ENCODE results near the gene FAM168B. TPM values are rescaled to one million over a fixed set of nuclear protein-coding genes. Genes with fewer than 3 reads are reported as not detected.

The FAM168B gene
- total RNA-seq, 4 donors from 2014 or later = 54.5 to 95.8 (median 81.5) TPM

DNA sequence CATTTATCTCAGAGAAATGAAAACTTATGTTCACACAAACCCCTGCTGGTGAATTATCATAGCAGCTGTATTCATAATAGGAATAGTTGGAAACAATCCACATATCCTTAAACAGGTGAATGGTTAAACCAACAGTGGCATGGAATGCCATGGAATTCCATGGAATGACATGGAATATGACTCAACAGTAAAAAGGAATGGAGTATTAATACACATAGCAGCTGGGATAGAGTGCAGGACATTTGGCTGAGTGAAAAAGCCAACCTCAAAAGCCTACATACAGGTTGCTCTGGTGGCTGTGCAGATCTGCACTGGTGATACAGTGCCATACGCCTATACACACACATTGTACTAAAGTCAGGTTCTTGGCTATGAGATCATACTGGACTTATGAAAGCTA, 69.5 kb downstream of the FAM168B start:
- no peaks in the 10 kb centered on the region for H3K4me1 ChIP-seq
- H3K27me3 ChIP-seq = no peaks in the 10 kb centered on the region
- no peak overlapping the region for H3K27ac ChIP-seq
- H3K4me3 ChIP-seq = no peak overlapping the region
- no peaks in the 10 kb centered on the region for H3K36me3 ChIP-seq
- H3K9me3 ChIP-seq = no peaks in the 10 kb centered on the region
- TF ChIP-seq, protein P1, sequence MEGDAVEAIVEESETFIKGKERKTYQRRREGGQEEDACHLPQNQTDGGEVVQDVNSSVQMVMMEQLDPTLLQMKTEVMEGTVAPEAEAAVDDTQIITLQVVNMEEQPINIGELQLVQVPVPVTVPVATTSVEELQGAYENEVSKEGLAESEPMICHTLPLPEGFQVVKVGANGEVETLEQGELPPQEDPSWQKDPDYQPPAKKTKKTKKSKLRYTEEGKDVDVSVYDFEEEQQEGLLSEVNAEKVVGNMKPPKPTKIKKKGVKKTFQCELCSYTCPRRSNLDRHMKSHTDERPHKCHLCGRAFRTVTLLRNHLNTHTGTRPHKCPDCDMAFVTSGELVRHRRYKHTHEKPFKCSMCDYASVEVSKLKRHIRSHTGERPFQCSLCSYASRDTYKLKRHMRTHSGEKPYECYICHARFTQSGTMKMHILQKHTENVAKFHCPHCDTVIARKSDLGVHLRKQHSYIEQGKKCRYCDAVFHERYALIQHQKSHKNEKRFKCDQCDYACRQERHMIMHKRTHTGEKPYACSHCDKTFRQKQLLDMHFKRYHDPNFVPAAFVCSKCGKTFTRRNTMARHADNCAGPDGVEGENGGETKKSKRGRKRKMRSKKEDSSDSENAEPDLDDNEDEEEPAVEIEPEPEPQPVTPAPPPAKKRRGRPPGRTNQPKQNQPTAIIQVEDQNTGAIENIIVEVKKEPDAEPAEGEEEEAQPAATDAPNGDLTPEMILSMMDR (IDR thresholded peaks at IDR 0.05) = no peak
- no peak for TF ChIP-seq POLR2A (IDR thresholded peaks at IDR 0.05)
- DNase-seq = no peak

DNA sequence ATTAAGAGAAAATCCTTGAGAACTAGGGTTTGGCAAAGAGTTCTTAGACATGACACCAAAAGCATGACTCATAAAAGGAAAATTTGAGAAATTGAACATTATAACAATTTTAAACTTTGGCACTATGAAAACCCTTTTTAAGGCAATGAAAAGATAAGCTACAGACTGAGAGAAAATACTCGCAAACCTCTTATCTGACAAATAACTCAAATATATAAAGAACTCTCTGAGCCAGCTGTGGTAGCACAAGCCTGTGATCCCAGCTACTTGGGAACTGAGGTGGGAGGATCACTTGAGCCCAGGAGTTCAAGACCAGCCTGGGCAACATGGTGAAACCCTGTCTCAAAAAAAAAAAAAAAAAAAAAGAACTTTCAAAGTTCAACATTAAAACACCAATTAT, 70.5 kb downstream of the FAM168B start:
- H3K36me3 ChIP-seq = no peaks in the 10 kb centered on the region
- DNase-seq = no peak
- H3K4me3 ChIP-seq = no peak overlapping the region
- no peaks in the 10 kb centered on the region for H3K27me3 ChIP-seq
- H3K9me3 ChIP-seq = no peaks in the 10 kb centered on the region
- H3K27ac ChIP-seq = no peak overlapping the region
- TF ChIP-seq, protein P1 (IDR thresholded peaks at IDR 0.05) = no peak
- no peak for TF ChIP-seq POLR2A (IDR thresholded peaks at IDR 0.05)
- no peaks in the 10 kb centered on the region for H3K4me1 ChIP-seq

DNA sequence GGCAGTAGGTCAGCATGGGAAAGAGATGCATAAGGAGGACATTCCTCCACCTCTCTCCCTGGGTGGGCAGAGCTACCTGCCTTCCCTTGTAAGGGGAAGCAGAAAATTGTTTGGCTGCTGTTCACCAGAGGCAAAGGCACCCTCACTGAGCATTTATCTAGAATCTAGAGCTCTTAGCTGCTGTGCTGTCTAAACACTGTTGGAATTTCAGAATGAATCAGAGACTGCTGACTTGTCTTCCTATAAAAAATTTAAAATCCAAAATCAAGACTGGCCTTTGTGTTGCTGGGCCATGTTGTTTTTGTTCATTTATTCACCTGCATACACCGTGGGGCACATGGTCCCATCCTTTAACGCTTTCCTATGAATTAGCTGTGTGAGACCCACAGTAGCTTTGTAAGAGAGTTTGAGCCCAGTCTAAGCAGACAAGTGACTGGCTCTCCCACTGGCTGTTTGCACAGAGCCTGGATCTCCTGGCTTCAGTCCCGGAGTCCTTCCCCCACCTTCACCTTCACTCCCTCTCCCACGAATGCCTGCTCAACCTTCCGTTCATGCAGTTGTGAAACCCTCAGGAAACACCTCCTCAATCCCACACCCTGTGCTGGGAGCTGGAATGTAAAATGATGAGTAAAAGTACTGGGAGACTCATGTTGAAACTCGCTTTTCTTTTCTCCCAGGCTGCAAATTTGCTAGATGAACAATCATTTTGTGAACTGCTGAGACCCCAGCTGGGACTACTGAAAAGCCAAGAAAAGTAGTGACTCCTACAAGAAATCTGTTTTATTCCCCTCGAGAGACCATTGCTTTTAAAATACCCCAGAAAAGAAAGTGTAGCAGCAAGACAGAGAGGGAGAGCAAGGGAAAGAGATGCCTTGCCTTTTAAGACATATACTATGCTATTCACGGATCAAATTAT, 76.2 kb downstream of the FAM168B start:
- Histone ChIP-seq H3K4me1 (no peaks in the 10 kb centered on the region), H3K9me3 (no peaks in the 10 kb centered on the region), H3K27ac (no peak overlapping the region), H3K36me3 (no peaks in the 10 kb centered on the region), H3K27me3 (no peaks in the 10 kb centered on the region), H3K4me3 (no peak overlapping the region)
- TF ChIP-seq, protein P1 (IDR thresholded peaks at IDR 0.05) = no peak
- TF ChIP-seq POLR2A (IDR thresholded peaks at IDR 0.05) = no peak
- no peak for DNase-seq

DNA sequence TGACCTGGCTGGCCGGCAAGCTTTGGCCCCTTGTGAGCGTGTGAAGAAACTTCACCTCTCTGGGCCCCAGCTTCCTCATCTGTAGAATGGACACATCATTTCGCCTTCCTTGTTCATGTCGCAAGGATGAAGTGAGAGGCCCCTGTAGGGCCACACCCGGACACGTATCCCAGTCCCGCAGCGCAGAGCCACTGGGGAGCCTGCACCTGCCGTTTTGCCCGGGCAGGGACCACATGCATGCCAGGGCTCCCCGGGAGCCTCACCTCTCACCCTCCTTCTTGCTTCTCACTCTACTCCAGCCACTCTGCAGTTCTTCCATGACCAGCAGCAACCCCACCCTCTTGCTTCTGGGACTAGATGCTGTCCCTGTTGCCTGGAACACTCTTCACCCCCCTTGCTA, 77.5 kb downstream of the FAM168B start:
- H3K4me1 ChIP-seq = no peaks in the 10 kb centered on the region
- no peak for DNase-seq
- no peak overlapping the region for H3K4me3 ChIP-seq
- no peak for TF ChIP-seq POLR2A (IDR thresholded peaks at IDR 0.05)
- TF ChIP-seq, protein P1 (IDR thresholded peaks at IDR 0.05) = no peak
- no peak overlapping the region for H3K27ac ChIP-seq
- no peaks in the 10 kb centered on the region for H3K9me3 ChIP-seq
- no peaks in the 10 kb centered on the region for H3K27me3 ChIP-seq
- no peaks in the 10 kb centered on the region for H3K36me3 ChIP-seq

GRCh38 chr2:131014141-131014540, 79.1 kb downstream of the FAM168B start:
- no peaks in the 10 kb centered on the region for H3K27me3 ChIP-seq
- TF ChIP-seq, protein P1 (IDR thresholded peaks at IDR 0.05) = no peak
- TF ChIP-seq POLR2A (IDR thresholded peaks at IDR 0.05) = no peak
- H3K4me1 ChIP-seq = no peaks in the 10 kb centered on the region
- no peak overlapping the region for H3K27ac ChIP-seq
- no peak overlapping the region for H3K4me3 ChIP-seq
- DNase-seq = no peak
- no peaks in the 10 kb centered on the region for H3K9me3 ChIP-seq
- no peaks in the 10 kb centered on the region for H3K36me3 ChIP-seq
